ENCODE results near the gene SLC2A1. TPM values are rescaled to one million over a fixed set of nuclear protein-coding genes. Genes with fewer than 3 reads are reported as not detected.

The SLC2A1 gene
- total and polyA plus RNA-seq, 9 of the 15 experiments (the other 6 are each of a cell fraction or from before 2014, with no cell fraction given) = 12.6 to 153 (median 48.0) TPM

- TF ChIP-seq RBBP5 (IDR thresholded peaks at IDR 0.05; ENCODE audit: borderline replicate concordance, insufficient read depth, low read length, poor library complexity, severe bottlenecking) (no peak), NR2C2 (CRISPR knock-in tag; IDR thresholded peaks at IDR 0.05) (no peak), NR2C2 (tag; IDR thresholded peaks at IDR 0.05) (no peak), ZBTB11 (CRISPR knock-in tag; IDR thresholded peaks at IDR 0.05) (no peak), BMI1 (IDR thresholded peaks at IDR 0.05; ENCODE audit: low read length) (no peak), ZNF354B (CRISPR knock-in tag; IDR thresholded peaks at IDR 0.05) (no peak), ZNF707 (CRISPR knock-in tag; conservative IDR thresholded peaks at IDR 0.05) (no peak), ARID2 (IDR thresholded peaks at IDR 0.05) (no peak), THRB (CRISPR knock-in tag; conservative IDR thresholded peaks at IDR 0.05) (no peak), FOXM1 (IDR thresholded peaks at IDR 0.05; ENCODE audit: low read depth) (no peak), FOXM1 (CRISPR knock-in tag; IDR thresholded peaks at IDR 0.05; ENCODE audit: low read depth) (no peak), GATA2 (CRISPR knock-in tag; IDR thresholded peaks at IDR 0.05) (peak; percentile 56), MBD2 (IDR thresholded peaks at IDR 0.05; ENCODE audit: borderline replicate concordance, low read depth) (no peak), SIRT6 (IDR thresholded peaks at IDR 0.05; ENCODE audit: low read depth, low read length) (no peak), IRF2 (CRISPR knock-in tag; IDR thresholded peaks at IDR 0.05) (no peak), YY1 (IDR thresholded peaks at IDR 0.05; ENCODE audit: borderline replicate concordance in 1 of 3, control insufficient read depth in 1 of 3, extremely low read depth in 1 of 3, insufficient read depth in 3 of 3, insufficient read length in 1 of 3, insufficient replicate concordance in 2 of 3, low read depth in 1 of 3, low read length in 2 of 3) (no peak), FIP1L1 (IDR thresholded peaks at IDR 0.05; ENCODE audit: low read depth, low read length, poor library complexity, severe bottlenecking) (no peak), SMARCE1 (IDR thresholded peaks at IDR 0.05) (peak; percentile 34; the same call in 1 of the 2 replicates), ZNF121 (CRISPR knock-in tag; conservative IDR thresholded peaks at IDR 0.05) (no peak), ETS2 (tag; IDR thresholded peaks at IDR 0.05; ENCODE audit: borderline replicate concordance, poor library complexity, severe bottlenecking) (no peak), ZNF830 (CRISPR knock-in tag; IDR thresholded peaks at IDR 0.05) (no peak), MCM5 (IDR thresholded peaks at IDR 0.05; ENCODE audit: low read depth) (no peak), CREM (IDR thresholded peaks at IDR 0.05; ENCODE audit: low read depth) (no peak), NR0B1 (IDR thresholded peaks at IDR 0.05; ENCODE audit: partially characterized antibody) (no peak)
Measured at GRCh38 chr1:43002766-43003165, 44.1 kb upstream of the SLC2A1 start (continued).
